ENCODE measurements around the gene KCMF1. TPM values are rescaled to one million over a fixed set of nuclear protein-coding genes. Genes with fewer than 3 reads are reported as not detected.

Gene KCMF1
- polyA plus RNA-seq, 1 donor (not counting 4 experiments of a cell fraction or from before 2014, with no cell fraction given): 111 TPM

DNA sequence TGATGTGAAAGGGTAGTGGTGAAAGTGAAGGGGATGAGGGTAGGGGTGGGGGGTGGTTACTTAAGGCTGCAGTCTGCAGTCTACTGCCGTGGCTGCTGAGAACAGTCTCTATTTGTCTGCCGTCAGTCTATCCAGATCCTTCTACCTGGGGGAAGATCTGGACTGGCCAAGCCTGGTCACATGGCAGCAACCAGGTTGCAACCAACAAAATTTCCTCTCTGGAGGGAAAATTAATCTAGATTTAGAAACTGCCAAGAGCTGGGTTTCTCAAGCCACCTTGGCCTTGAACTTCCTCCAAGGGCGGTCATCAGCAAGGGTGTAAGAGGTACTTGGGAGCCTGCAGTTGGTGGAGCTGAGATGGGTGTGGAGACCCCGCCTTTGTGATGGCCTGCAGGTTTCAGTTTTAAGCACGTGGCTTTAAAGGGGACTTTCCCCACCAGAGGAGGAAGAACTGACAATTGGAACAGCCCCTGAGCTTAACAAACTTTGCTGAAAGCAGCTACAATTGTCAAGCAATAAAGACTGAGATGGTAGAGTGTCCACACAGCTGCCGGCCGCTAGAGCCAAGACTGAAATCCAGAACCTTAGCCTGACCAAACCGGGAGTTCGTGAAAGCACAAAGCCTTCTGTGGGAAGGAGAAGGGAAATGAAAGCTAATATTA is 31.4 kb upstream of the KCMF1 start:
- Histone ChIP-seq H3K9me1 (ENCODE audit: control insufficient read depth, extremely low read depth, insufficient read depth, low read length) (no peaks in the 10 kb centered on the region), H2AFZ (ENCODE audit: control insufficient read depth, low read length) (no peak overlapping the region), H3K36me3 (ENCODE audit: control insufficient read depth in 2 of 2, extremely low read depth in 1 of 2, insufficient read depth in 2 of 2, low read length in 2 of 2) (no peaks in the 10 kb centered on the region), H3K9me3 (ENCODE audit: control insufficient read depth, low read depth, low read length) (no peaks in the 10 kb centered on the region), H3K4me3 (ENCODE audit: control insufficient read depth in 2 of 3, extremely low read depth in 1 of 3, insufficient read depth in 2 of 3, low read depth in 1 of 3, low read length in 3 of 3) (no peak overlapping the region), H3K4me1 (ENCODE audit: control insufficient read depth, extremely low read depth, insufficient read depth, low read length) (peaks cover 6% of the 10 kb centered on the region), H4K20me1 (ENCODE audit: control insufficient read depth, extremely low read depth, insufficient read depth, low read length) (no peaks in the 10 kb centered on the region), H3K4me2 (ENCODE audit: control insufficient read depth, extremely low read depth, insufficient read depth, low read depth, low read length) (no peak overlapping the region), H3K79me2 (ENCODE audit: control insufficient read depth, insufficient read depth, low read length) (no peaks in the 10 kb centered on the region), H3K27ac (ENCODE audit: control insufficient read depth, insufficient read depth, low read length) (no peak overlapping the region), H3K27me3 (ENCODE audit: control insufficient read depth, extremely low read depth, insufficient read depth, low read length) (no peaks in the 10 kb centered on the region), H3K9ac (ENCODE audit: control insufficient read depth, extremely low read depth, insufficient read depth, low read length) (no peak overlapping the region)
- FAIRE-seq (no peak), DNase-seq (ENCODE audit: low read depth, low spot score) (no peak)
- dilution Hi-C loops (cut with MboI; ENCODE audit: extremely low pct_ligation_motif_present, low sequenced_read_pairs): no loop called here
- TF ChIP-seq, protein P1, sequence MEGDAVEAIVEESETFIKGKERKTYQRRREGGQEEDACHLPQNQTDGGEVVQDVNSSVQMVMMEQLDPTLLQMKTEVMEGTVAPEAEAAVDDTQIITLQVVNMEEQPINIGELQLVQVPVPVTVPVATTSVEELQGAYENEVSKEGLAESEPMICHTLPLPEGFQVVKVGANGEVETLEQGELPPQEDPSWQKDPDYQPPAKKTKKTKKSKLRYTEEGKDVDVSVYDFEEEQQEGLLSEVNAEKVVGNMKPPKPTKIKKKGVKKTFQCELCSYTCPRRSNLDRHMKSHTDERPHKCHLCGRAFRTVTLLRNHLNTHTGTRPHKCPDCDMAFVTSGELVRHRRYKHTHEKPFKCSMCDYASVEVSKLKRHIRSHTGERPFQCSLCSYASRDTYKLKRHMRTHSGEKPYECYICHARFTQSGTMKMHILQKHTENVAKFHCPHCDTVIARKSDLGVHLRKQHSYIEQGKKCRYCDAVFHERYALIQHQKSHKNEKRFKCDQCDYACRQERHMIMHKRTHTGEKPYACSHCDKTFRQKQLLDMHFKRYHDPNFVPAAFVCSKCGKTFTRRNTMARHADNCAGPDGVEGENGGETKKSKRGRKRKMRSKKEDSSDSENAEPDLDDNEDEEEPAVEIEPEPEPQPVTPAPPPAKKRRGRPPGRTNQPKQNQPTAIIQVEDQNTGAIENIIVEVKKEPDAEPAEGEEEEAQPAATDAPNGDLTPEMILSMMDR (optimal IDR thresholded peaks at IDR 0.05 in 1 of 3, IDR thresholded peaks at IDR 0.05 in 1 of 3, conservative IDR thresholded peaks at IDR 0.05 in 1 of 3; ENCODE audit: extremely low read depth in 1 of 3, insufficient read depth in 2 of 3, low read length in 3 of 3): no peak
- TF ChIP-seq EZH2 (IDR thresholded peaks at IDR 0.05; ENCODE audit: low read length): no peak

- no peak overlapping the region for H2AFZ ChIP-seq (ENCODE audit: control insufficient read depth, low read length)
- no peaks in the 10 kb centered on the region for H3K9me3 ChIP-seq (ENCODE audit: control insufficient read depth, low read depth, low read length)
- peaks cover 8% of the 10 kb centered on the region for H3K4me1 ChIP-seq (ENCODE audit: control insufficient read depth, extremely low read depth, insufficient read depth, low read length)
- TF ChIP-seq EZH2 (IDR thresholded peaks at IDR 0.05; ENCODE audit: low read length): no peak
- H3K9ac ChIP-seq (ENCODE audit: control insufficient read depth, extremely low read depth, insufficient read depth, low read length): no peak overlapping the region
- H3K4me3 ChIP-seq (ENCODE audit: control insufficient read depth in 2 of 3, extremely low read depth in 1 of 3, insufficient read depth in 2 of 3, low read depth in 1 of 3, low read length in 3 of 3): no peak overlapping the region
- no peak overlapping the region for H3K27ac ChIP-seq (ENCODE audit: control insufficient read depth, insufficient read depth, low read length)
- no peaks in the 10 kb centered on the region for H3K9me1 ChIP-seq (ENCODE audit: control insufficient read depth, extremely low read depth, insufficient read depth, low read length)
- H3K4me2 ChIP-seq (ENCODE audit: control insufficient read depth, extremely low read depth, insufficient read depth, low read depth, low read length): no peak overlapping the region
- no peaks in the 10 kb centered on the region for H3K27me3 ChIP-seq (ENCODE audit: control insufficient read depth, extremely low read depth, insufficient read depth, low read length)
- no peaks in the 10 kb centered on the region for H3K36me3 ChIP-seq (ENCODE audit: control insufficient read depth in 2 of 2, extremely low read depth in 1 of 2, insufficient read depth in 2 of 2, low read length in 2 of 2)
- dilution Hi-C loops (cut with MboI; ENCODE audit: extremely low pct_ligation_motif_present, low sequenced_read_pairs): no loop called here
- H4K20me1 ChIP-seq (ENCODE audit: control insufficient read depth, extremely low read depth, insufficient read depth, low read length): no peaks in the 10 kb centered on the region
- no peak for DNase-seq (ENCODE audit: low read depth, low spot score)
- FAIRE-seq: no peak
- H3K79me2 ChIP-seq (ENCODE audit: control insufficient read depth, insufficient read depth, low read length): no peaks in the 10 kb centered on the region
Measured at GRCh38 chr2:84940088-84940470, 30.9 kb upstream of the KCMF1 start.
